HL-60 (cell line): ENCODE data around the gene LGR6.

ENCODE experiments used
- GABPA ChIP-seq: IDR thresholded peaks from 2 replicates; pipeline ENCODE4 v1.6.1; 2012; ENCODE audit warnings: low read depth
- POLR2AphosphoS5 ChIP-seq: IDR thresholded peaks from 2 replicates; pipeline ENCODE4 v1.6.1; 2012; ENCODE audit warnings: low read depth
- SPI1 ChIP-seq: IDR thresholded peaks from 2 replicates; pipeline ENCODE4 v1.6.1; 2012; ENCODE audit warnings: low read depth, mild to moderate bottlenecking, borderline replicate concordance
- TF ChIP-seq, protein P1 (sequence below): IDR thresholded peaks from one replicate; pipeline ENCODE4 v1.5.1; 2011; ENCODE audit warnings: low read length, control low read depth, inconsistent platforms; ENCODE audit not compliant: insufficient read depth

DNA sequence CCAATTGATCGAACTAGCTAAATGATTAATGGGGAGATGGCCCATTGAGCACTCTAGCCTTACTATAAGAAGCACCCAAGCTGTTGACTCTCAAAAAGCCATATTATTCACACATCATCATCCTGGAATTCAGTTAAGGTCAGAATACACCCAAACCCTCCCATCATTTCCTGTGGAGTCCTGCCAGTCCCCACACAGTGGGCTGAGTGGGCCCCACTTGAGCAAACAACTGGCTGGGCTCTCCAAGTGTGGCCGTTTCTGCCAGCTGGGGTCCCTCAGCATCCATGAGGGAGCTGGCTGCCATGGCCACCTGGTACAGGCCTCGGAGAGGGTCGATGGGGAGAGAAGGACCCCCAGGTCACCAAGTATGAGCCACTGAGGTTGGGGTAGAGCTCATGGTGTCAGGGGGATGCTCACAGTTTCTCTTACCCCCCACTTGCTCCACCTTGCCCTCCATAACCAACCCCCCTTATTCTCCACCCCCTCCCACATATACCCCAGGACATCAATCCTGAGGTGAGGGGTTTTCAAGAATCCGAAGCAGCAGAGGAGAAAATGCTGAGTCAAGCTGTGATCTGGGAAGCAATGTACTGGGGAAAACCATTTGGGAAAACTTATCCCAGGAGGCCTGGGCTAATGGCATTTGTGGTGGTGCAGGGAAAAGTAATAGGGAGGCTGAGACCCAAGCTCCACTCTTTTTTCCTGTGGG is 87.9 kb downstream of the LGR6 start:
- TF ChIP-seq, protein P1, sequence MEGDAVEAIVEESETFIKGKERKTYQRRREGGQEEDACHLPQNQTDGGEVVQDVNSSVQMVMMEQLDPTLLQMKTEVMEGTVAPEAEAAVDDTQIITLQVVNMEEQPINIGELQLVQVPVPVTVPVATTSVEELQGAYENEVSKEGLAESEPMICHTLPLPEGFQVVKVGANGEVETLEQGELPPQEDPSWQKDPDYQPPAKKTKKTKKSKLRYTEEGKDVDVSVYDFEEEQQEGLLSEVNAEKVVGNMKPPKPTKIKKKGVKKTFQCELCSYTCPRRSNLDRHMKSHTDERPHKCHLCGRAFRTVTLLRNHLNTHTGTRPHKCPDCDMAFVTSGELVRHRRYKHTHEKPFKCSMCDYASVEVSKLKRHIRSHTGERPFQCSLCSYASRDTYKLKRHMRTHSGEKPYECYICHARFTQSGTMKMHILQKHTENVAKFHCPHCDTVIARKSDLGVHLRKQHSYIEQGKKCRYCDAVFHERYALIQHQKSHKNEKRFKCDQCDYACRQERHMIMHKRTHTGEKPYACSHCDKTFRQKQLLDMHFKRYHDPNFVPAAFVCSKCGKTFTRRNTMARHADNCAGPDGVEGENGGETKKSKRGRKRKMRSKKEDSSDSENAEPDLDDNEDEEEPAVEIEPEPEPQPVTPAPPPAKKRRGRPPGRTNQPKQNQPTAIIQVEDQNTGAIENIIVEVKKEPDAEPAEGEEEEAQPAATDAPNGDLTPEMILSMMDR, result no peak
- no peak for TF ChIP-seq SPI1
- TF ChIP-seq GABPA, result no peak
- TF ChIP-seq POLR2AphosphoS5, result no peak
